Spleen (tissue), 7 donors: ENCODE data around the gene MRE11.

Source experiments
- CTCF ChIP-seq, 11 experiments: fragments of 200-600 bp in 7 of 11; fragments of 450-650 bp in 4 of 11; sonication (generic) in 4 of 11; IDR thresholded peaks in 8 of 11; conservative IDR thresholded peaks in 3 of 11; 1 replicate in 7 of 11; 2 replicates in 4 of 11; pipeline versions ENCODE4 v1.4.0 to v1.8.0; 2016 to 2021; ENCODE audit warnings: antibody characterized with exemption in 11 of 11, inconsistent platforms in 4 of 11, mild to moderate bottlenecking in 1 of 11
- POLR2A ChIP-seq, 3 donors: fragments of 450-650 bp; IDR thresholded peaks; one replicate each; pipeline ENCODE4 v1.5.1; 2017; ENCODE audit warnings: antibody characterized with exemption in 3 of 3, mild to moderate bottlenecking in 1 of 3
- donor health status: DM: no; HTN: no; CAD: no; lungs with moderate emphysema.
- donor health status: DM: no; HTN: no; CAD: no.
- donor health status: DM: no; HTN: no; CAD: no.

GRCh38 chr11:94519478-94520084, 25.9 kb upstream of the MRE11 start:
- TF ChIP-seq CTCF (IDR thresholded peaks at IDR 0.05 in 8 of 11, conservative IDR thresholded peaks at IDR 0.05 in 3 of 11), result peak in 9 of 11 experiments; percentile 39 to 72 (median 62)
- TF ChIP-seq POLR2A (IDR thresholded peaks at IDR 0.05), result no peak
